Measurements from ENCODE around the gene SPC25. TPM values are rescaled to one million over a fixed set of nuclear protein-coding genes. Genes with fewer than 3 reads are reported as not detected.

The SPC25 gene
- total and polyA plus RNA-seq, 2 of the 13 experiments (the other 11 are each of a cell fraction or from before 2014, with no cell fraction given), result 11.3 to 26.5 TPM

- TF ChIP-seq ZNF609 (CRISPR knock-in tag; IDR thresholded peaks at IDR 0.05; ENCODE audit: borderline replicate concordance), result no peak
- TF ChIP-seq GRHL1 (CRISPR knock-in tag; conservative IDR thresholded peaks at IDR 0.05), result no peak
- TF ChIP-seq ZNF276 (CRISPR knock-in tag; IDR thresholded peaks at IDR 0.05; ENCODE audit: low read depth), result no peak
- TF ChIP-seq MEIS1 (CRISPR knock-in tag; IDR thresholded peaks at IDR 0.05; ENCODE audit: borderline replicate concordance), result no peak
- TF ChIP-seq TFDP2 (CRISPR knock-in tag; IDR thresholded peaks at IDR 0.05), result no peak
- no peak for TF ChIP-seq XBP1 (CRISPR knock-in tag; IDR thresholded peaks at IDR 0.05)
- no peak for TF ChIP-seq ARNTL (CRISPR knock-in tag; IDR thresholded peaks at IDR 0.05)
- no peak for TF ChIP-seq ZSCAN20 (CRISPR knock-in tag; IDR thresholded peaks at IDR 0.05; ENCODE audit: borderline replicate concordance)
- TF ChIP-seq ZBTB4 (CRISPR knock-in tag; IDR thresholded peaks at IDR 0.05; ENCODE audit: borderline replicate concordance), result no peak
- TF ChIP-seq CTCF (CRISPR knock-in tag; IDR thresholded peaks at IDR 0.05), result peak; percentile 77
- no peak for TF ChIP-seq ETV5 (CRISPR knock-in tag; IDR thresholded peaks at IDR 0.05; ENCODE audit: borderline replicate concordance)
- TF ChIP-seq SCMH1 (CRISPR knock-in tag; IDR thresholded peaks at IDR 0.05; ENCODE audit: borderline replicate concordance), result no peak
Measured at GRCh38 chr2:168849610-168850009, 40.6 kb downstream of the SPC25 start (continued).

All from HepG2 (cell line).